Keratinocyte (primary cell): ENCODE data around the gene DCLK1. TPM values are rescaled to one million over a fixed set of nuclear protein-coding genes. Genes with fewer than 3 reads are reported as not detected.

Source experiments
- DNase-seq: peaks from one replicate; pipeline ENCODE4 v3.0.0-alpha.2; 2011; ENCODE audit warnings: low read depth, missing footprints, low spot score
- FAIRE-seq: peaks from 2 replicates; lab custom pipeline; 2011; peaks lifted over from hg19 to GRCh38; lab: Jason Lieb, UNC
- H2AFZ ChIP-seq: 2 replicates; pipeline ENCODE4 v1.6.0; 2012; ENCODE audit warnings: low read length, control low read depth, inconsistent platforms; ENCODE audit not compliant: control insufficient read depth
- H3K27ac ChIP-seq: 2 replicates; pipeline ENCODE4 v1.5.1; 2011; ENCODE audit warnings: low read length; ENCODE audit not compliant: control insufficient read depth, insufficient read depth
- H3K27me3 ChIP-seq: 3 replicates; pipeline ENCODE4 v1.6.0; 2011; ENCODE audit warnings: low read length; ENCODE audit not compliant: control insufficient read depth, insufficient read depth; ENCODE audit errors: extremely low read depth
- H3K36me3 ChIP-seq, 2 experiments: 2 replicates in 1 of 2; 3 replicates in 1 of 2; pipeline ENCODE4 v1.5.1; 2011; ENCODE audit warnings: low read length in 2 of 2, mild to moderate bottlenecking in 1 of 2; ENCODE audit not compliant: control insufficient read depth in 2 of 2, insufficient read depth in 2 of 2; ENCODE audit errors: extremely low read depth in 1 of 2
- H3K4me1 ChIP-seq: 3 replicates; pipeline ENCODE4 v1.5.1; 2011; ENCODE audit warnings: low read length; ENCODE audit not compliant: control insufficient read depth, insufficient read depth; ENCODE audit errors: extremely low read depth
- H3K4me2 ChIP-seq: 3 replicates; pipeline ENCODE4 v1.6.0; 2011; ENCODE audit warnings: low read depth, low read length; ENCODE audit not compliant: control insufficient read depth, insufficient read depth; ENCODE audit errors: extremely low read depth
- H3K4me3 ChIP-seq, 3 experiments: fragments of 200-600 bp in 1 of 3; sonication (generic) in 1 of 3; 2 replicates in 2 of 3; 3 replicates in 1 of 3; pipeline ENCODE4 v1.5.1; 2011 to 2016; ENCODE audit warnings: low read length in 3 of 3, mild to moderate bottlenecking in 3 of 3, control low read depth in 2 of 3, inconsistent platforms in 1 of 3, low read depth in 1 of 3, mixed read lengths in 1 of 3, mixed run types in 1 of 3, moderate library complexity in 1 of 3; ENCODE audit not compliant: control insufficient read depth in 2 of 3, insufficient read depth in 2 of 3; ENCODE audit errors: extremely low read depth in 1 of 3
- H3K79me2 ChIP-seq: 2 replicates; pipeline ENCODE4 v1.6.0; 2012; ENCODE audit warnings: low read length; ENCODE audit not compliant: control insufficient read depth, insufficient read depth
- H3K9ac ChIP-seq: 3 replicates; pipeline ENCODE4 v1.6.0; 2011; ENCODE audit warnings: low read length; ENCODE audit not compliant: control insufficient read depth, insufficient read depth; ENCODE audit errors: extremely low read depth
- H3K9me1 ChIP-seq: 3 replicates; pipeline ENCODE4 v1.6.0; 2011; ENCODE audit warnings: low read length; ENCODE audit not compliant: control insufficient read depth, insufficient read depth; ENCODE audit errors: extremely low read depth
- H3K9me3 ChIP-seq: 2 replicates; pipeline ENCODE4 v1.5.1; 2012; ENCODE audit warnings: low read depth, low read length; ENCODE audit not compliant: control insufficient read depth
- H4K20me1 ChIP-seq: 3 replicates; pipeline ENCODE4 v1.6.0; 2011; ENCODE audit warnings: low read length; ENCODE audit not compliant: control insufficient read depth, insufficient read depth; ENCODE audit errors: extremely low read depth
- EZH2 ChIP-seq: IDR thresholded peaks from one replicate; pipeline ENCODE4 v1.6.1; 2012; ENCODE audit warnings: inconsistent platforms, mild to moderate bottlenecking, low read length, moderate library complexity
- dilution Hi-C: fragments of 300-500 bp; cut with MboI; formaldehyde crosslinking; loops from one replicate; pipeline ENCODE4 v1.7.0; 2020; ENCODE audit warnings: low sequenced_read_pairs; ENCODE audit not compliant: extremely low pct_ligation_motif_present
- polyA plus RNA-seq, 5 experiments: library from polyadenylated mRNA; depleted of rRNA in 3 of 5; stranded (reverse) in 3 of 5; stranded (forward) in 1 of 5; unstranded in 1 of 5; fragments of >200 nt; gene quantifications; 1 replicate in 1 of 5; 2 replicates in 3 of 5; 3 replicates in 1 of 5; pipeline versions ENCODE4 v1.2.1 to v1.2.3, GENCODE V29; 2011 to 2012; ENCODE audit warnings: missing spikeins in 2 of 5, low read depth in 1 of 5, low replicate concordance in 1 of 5
- TF ChIP-seq, protein P1 (sequence below), 3 experiments: IDR thresholded peaks in 1 of 3; conservative IDR thresholded peaks in 1 of 3; optimal IDR thresholded peaks in 1 of 3; 2 replicates in 2 of 3; 3 replicates in 1 of 3; pipeline versions ENCODE3 to v1.5.1; 2011; ENCODE audit warnings: low read length in 3 of 3, mild to moderate bottlenecking in 3 of 3, moderate library complexity in 2 of 3, control low read depth in 1 of 3, inconsistent platforms in 1 of 3; ENCODE audit not compliant: insufficient read depth in 2 of 3; ENCODE audit errors: extremely low read depth in 1 of 3

DCLK1 gene
- polyA plus RNA-seq, 1 donor (not counting 4 experiments of a cell fraction or from before 2014, with no cell fraction given): 0.04 TPM

DNA sequence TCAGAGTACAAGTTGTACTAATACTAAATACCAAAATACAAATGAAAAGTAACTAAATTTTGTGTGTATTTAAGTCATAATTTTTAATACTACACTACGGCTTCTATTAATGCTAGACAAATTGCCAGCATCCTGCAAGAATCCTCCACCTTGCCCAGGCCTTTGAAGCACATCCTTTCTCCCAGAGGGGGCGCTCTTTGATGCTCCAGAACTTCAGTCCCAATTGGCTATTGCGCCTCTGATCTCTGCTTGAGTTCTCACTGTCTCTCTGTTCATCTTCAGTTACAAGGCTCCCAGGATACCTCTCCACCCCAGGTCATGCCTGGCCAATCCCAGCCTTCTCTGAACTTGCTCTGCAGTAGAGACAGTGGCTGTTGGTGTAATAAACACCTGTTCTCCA, 141.0 kb downstream of the DCLK1 start:
- H3K36me3 ChIP-seq: no peaks in the 10 kb centered on the region
- FAIRE-seq (no peak), DNase-seq (no peak)
- no peak overlapping the region for H3K4me2 ChIP-seq
- H3K79me2 ChIP-seq: no peaks in the 10 kb centered on the region
- no peaks in the 10 kb centered on the region for H3K9me1 ChIP-seq
- no peaks in the 10 kb centered on the region for H3K9me3 ChIP-seq
- TF ChIP-seq, protein P1, sequence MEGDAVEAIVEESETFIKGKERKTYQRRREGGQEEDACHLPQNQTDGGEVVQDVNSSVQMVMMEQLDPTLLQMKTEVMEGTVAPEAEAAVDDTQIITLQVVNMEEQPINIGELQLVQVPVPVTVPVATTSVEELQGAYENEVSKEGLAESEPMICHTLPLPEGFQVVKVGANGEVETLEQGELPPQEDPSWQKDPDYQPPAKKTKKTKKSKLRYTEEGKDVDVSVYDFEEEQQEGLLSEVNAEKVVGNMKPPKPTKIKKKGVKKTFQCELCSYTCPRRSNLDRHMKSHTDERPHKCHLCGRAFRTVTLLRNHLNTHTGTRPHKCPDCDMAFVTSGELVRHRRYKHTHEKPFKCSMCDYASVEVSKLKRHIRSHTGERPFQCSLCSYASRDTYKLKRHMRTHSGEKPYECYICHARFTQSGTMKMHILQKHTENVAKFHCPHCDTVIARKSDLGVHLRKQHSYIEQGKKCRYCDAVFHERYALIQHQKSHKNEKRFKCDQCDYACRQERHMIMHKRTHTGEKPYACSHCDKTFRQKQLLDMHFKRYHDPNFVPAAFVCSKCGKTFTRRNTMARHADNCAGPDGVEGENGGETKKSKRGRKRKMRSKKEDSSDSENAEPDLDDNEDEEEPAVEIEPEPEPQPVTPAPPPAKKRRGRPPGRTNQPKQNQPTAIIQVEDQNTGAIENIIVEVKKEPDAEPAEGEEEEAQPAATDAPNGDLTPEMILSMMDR (optimal IDR thresholded peaks at IDR 0.05 in 1 of 3, IDR thresholded peaks at IDR 0.05 in 1 of 3, conservative IDR thresholded peaks at IDR 0.05 in 1 of 3; ENCODE audit: extremely low read depth in 1 of 3, insufficient read depth in 2 of 3, low read length in 3 of 3): no peak
- no peak for TF ChIP-seq EZH2
- dilution Hi-C loops: loop anchor here (25.0 kb wide), 1 partner anchor 297 kb away; the partner anchor contains the start of gene CCDC169
- no peak overlapping the region for H3K4me3 ChIP-seq
- no peak overlapping the region for H3K27ac ChIP-seq
- no peaks in the 10 kb centered on the region for H4K20me1 ChIP-seq
- H3K9ac ChIP-seq: no peak overlapping the region
- H2AFZ ChIP-seq: no peak overlapping the region
- H3K27me3 ChIP-seq: no peaks in the 10 kb centered on the region
- H3K4me1 ChIP-seq: peaks cover 12% of the 10 kb centered on the region

DNA sequence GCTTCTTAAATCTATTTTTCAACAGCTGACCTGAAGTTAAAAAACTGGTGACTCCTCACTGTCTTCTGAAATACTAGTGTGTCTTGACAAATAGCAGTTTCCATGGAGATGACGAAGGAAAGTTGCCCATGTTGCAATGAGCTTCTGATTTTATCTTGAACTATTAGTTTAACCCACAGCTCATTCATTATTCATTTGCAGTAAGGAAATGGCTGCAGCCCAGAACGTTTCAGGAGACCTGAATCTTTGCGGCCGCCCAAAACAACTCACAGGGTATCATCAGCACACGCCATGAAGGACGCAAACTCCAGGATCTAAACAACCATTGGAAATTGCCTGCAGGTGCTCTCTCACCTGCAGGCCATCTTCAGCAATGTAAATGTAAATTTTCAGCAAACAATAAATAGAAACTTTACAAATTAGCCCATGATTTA, 142.5 kb downstream of the DCLK1 start:
- DNase-seq (no peak), FAIRE-seq (no peak)
- no peaks in the 10 kb centered on the region for H4K20me1 ChIP-seq
- no peak overlapping the region for H3K4me2 ChIP-seq
- no peak overlapping the region for H2AFZ ChIP-seq
- H3K9me1 ChIP-seq: no peaks in the 10 kb centered on the region
- H3K79me2 ChIP-seq: no peaks in the 10 kb centered on the region
- H3K4me1 ChIP-seq: no peaks in the 10 kb centered on the region
- H3K36me3 ChIP-seq: no peaks in the 10 kb centered on the region
- no peaks in the 10 kb centered on the region for H3K9me3 ChIP-seq
- H3K27me3 ChIP-seq: no peaks in the 10 kb centered on the region
- H3K9ac ChIP-seq: no peak overlapping the region
- no peak overlapping the region for H3K27ac ChIP-seq
- TF ChIP-seq, protein P1 (optimal IDR thresholded peaks at IDR 0.05 in 1 of 3, IDR thresholded peaks at IDR 0.05 in 1 of 3, conservative IDR thresholded peaks at IDR 0.05 in 1 of 3; ENCODE audit: extremely low read depth in 1 of 3, insufficient read depth in 2 of 3, low read length in 3 of 3): no peak
- no peak for TF ChIP-seq EZH2
- H3K4me3 ChIP-seq: no peak overlapping the region
- dilution Hi-C loops: loop anchor here (25.0 kb wide), 1 partner anchor 299 kb away; the partner anchor contains the start of gene CCDC169
